H1 (cell line): Measurements from ENCODE around the gene RBP4. TPM values are rescaled to one million over a fixed set of nuclear protein-coding genes. Genes with fewer than 3 reads are reported as not detected.
A peak's percentile ranks its signal among the peaks of the same experiment; 100 is the strongest.

Experiments
- CREB1 ChIP-seq: IDR thresholded peaks from 2 replicates; pipeline ENCODE4 v1.6.1; 2012; ENCODE audit warnings: inconsistent platforms
- polyA plus RNA-seq, 7 experiments: library from polyadenylated mRNA; depleted of rRNA in 3 of 7; stranded (reverse) in 5 of 7; unstranded in 2 of 7; fragments of >200 nt in 5 of 7; fragments of 200-250 nt in 2 of 7; gene quantifications; 1 replicate in 5 of 7; 2 replicates in 1 of 7; 4 replicates in 1 of 7; pipeline versions ENCODE4 v1.2.1 to v1.2.3, GENCODE V29; 2011 to 2013; ENCODE audit warnings: missing spikeins in 2 of 7, mixed read lengths in 2 of 7
- total RNA-seq: library from RNA; stranded (reverse); fragmentation: NEBNext Ultra II Directional; extraction: Animal tissue kit (Norgen Biotek cat#: 25700); gene quantifications from 2 replicates; pipeline ENCODE4 v1.2.1, GENCODE V29; 2021
- TF ChIP-seq, protein P1 (sequence below): fragments of 300-600 bp; sonication (generic); IDR thresholded peaks from 2 replicates; pipeline ENCODE4 v1.7.1; 2012; ENCODE audit warnings: low read length, moderate library complexity, mild to moderate bottlenecking, inconsistent platforms; ENCODE audit not compliant: insufficient replicate concordance

The RBP4 gene
- total and polyA plus RNA-seq, 2 of the 8 experiments (the other 6 are each of a cell fraction or from before 2014, with no cell fraction given): 0.42 to 0.97 TPM

DNA sequence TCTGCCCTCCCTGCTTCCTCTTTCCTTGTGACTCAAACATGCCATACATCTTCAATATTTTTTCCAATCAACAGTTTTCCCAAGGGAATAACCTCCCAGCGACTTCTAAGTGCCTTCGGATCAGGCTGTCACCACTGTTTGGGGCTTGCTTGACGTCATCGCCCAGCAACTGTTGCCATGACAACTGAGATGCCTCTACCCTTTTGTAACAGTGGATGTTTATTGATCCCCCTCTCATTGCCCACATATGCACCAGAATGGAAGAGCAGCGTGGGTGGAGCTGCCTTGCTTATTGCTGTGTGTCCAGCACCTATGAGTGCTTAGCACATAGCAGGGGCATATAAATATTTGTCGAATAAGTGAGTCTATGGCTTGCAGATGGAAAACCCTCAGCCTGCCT lies 20.2 kb downstream of the RBP4 start (continued):
- TF ChIP-seq, protein P1, sequence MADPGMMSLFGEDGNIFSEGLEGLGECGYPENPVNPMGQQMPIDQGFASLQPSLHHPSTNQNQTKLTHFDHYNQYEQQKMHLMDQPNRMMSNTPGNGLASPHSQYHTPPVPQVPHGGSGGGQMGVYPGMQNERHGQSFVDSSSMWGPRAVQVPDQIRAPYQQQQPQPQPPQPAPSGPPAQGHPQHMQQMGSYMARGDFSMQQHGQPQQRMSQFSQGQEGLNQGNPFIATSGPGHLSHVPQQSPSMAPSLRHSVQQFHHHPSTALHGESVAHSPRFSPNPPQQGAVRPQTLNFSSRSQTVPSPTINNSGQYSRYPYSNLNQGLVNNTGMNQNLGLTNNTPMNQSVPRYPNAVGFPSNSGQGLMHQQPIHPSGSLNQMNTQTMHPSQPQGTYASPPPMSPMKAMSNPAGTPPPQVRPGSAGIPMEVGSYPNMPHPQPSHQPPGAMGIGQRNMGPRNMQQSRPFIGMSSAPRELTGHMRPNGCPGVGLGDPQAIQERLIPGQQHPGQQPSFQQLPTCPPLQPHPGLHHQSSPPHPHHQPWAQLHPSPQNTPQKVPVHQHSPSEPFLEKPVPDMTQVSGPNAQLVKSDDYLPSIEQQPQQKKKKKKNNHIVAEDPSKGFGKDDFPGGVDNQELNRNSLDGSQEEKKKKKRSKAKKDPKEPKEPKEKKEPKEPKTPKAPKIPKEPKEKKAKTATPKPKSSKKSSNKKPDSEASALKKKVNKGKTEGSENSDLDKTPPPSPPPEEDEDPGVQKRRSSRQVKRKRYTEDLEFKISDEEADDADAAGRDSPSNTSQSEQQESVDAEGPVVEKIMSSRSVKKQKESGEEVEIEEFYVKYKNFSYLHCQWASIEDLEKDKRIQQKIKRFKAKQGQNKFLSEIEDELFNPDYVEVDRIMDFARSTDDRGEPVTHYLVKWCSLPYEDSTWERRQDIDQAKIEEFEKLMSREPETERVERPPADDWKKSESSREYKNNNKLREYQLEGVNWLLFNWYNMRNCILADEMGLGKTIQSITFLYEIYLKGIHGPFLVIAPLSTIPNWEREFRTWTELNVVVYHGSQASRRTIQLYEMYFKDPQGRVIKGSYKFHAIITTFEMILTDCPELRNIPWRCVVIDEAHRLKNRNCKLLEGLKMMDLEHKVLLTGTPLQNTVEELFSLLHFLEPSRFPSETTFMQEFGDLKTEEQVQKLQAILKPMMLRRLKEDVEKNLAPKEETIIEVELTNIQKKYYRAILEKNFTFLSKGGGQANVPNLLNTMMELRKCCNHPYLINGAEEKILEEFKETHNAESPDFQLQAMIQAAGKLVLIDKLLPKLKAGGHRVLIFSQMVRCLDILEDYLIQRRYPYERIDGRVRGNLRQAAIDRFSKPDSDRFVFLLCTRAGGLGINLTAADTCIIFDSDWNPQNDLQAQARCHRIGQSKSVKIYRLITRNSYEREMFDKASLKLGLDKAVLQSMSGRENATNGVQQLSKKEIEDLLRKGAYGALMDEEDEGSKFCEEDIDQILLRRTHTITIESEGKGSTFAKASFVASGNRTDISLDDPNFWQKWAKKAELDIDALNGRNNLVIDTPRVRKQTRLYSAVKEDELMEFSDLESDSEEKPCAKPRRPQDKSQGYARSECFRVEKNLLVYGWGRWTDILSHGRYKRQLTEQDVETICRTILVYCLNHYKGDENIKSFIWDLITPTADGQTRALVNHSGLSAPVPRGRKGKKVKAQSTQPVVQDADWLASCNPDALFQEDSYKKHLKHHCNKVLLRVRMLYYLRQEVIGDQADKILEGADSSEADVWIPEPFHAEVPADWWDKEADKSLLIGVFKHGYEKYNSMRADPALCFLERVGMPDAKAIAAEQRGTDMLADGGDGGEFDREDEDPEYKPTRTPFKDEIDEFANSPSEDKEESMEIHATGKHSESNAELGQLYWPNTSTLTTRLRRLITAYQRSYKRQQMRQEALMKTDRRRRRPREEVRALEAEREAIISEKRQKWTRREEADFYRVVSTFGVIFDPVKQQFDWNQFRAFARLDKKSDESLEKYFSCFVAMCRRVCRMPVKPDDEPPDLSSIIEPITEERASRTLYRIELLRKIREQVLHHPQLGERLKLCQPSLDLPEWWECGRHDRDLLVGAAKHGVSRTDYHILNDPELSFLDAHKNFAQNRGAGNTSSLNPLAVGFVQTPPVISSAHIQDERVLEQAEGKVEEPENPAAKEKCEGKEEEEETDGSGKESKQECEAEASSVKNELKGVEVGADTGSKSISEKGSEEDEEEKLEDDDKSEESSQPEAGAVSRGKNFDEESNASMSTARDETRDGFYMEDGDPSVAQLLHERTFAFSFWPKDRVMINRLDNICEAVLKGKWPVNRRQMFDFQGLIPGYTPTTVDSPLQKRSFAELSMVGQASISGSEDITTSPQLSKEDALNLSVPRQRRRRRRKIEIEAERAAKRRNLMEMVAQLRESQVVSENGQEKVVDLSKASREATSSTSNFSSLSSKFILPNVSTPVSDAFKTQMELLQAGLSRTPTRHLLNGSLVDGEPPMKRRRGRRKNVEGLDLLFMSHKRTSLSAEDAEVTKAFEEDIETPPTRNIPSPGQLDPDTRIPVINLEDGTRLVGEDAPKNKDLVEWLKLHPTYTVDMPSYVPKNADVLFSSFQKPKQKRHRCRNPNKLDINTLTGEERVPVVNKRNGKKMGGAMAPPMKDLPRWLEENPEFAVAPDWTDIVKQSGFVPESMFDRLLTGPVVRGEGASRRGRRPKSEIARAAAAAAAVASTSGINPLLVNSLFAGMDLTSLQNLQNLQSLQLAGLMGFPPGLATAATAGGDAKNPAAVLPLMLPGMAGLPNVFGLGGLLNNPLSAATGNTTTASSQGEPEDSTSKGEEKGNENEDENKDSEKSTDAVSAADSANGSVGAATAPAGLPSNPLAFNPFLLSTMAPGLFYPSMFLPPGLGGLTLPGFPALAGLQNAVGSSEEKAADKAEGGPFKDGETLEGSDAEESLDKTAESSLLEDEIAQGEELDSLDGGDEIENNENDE: no peak
- TF ChIP-seq CREB1: peak; percentile 46; the same call in 1 of the 2 replicates
- TF ChIP-seq, all 59 proteins: peak for 1
